Retinal pigment epithelial cell (primary cell): ENCODE measurements around the gene DGKE.
A peak's percentile ranks its signal among the peaks of the same experiment; 100 is the strongest.

Source experiments
- DNase-seq: peaks from one replicate; pipeline ENCODE4 v3.0.0-alpha.2; 2010; ENCODE audit warnings: low read depth
- H3K4me3 ChIP-seq: 2 replicates; pipeline ENCODE4 v1.5.1; 2011; ENCODE audit warnings: mild to moderate bottlenecking, low read length, control low read depth, moderate library complexity
- TF ChIP-seq, protein P1 (sequence below): conservative IDR thresholded peaks from 2 replicates; pipeline ENCODE4 v1.5.1; 2011; ENCODE audit warnings: low read depth, low read length, control low read depth, inconsistent platforms

The DGKE gene

DNA sequence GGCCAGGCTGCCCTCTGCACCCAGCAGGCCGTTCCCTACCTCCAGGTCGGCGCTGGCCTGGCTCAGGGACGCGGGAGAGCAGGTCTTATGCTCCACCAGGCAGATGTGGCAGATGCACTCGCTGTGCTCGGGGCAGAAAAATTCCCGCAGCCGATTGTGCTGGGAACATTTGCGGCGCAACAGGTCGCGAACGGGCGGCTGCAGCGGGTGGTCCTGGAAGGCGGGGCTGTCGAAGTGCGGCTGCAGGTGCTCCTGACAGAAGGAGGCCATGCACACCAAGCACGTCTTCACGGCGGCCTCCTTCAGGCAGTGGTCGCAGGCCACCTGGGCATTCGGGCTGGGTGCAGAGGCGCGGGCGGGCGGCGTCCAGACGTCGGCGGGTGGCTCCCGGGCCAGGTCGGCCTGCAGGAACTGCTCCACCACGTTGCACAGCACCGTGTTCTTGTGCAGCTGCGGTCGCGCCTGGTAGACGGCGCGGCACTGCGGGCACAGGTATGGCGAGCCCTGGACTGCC lies 79.5 kb downstream of the DGKE start:
- no peak for DNase-seq
- H3K4me3 ChIP-seq = peak overlapping the region; percentile 85
- TF ChIP-seq, protein P1, sequence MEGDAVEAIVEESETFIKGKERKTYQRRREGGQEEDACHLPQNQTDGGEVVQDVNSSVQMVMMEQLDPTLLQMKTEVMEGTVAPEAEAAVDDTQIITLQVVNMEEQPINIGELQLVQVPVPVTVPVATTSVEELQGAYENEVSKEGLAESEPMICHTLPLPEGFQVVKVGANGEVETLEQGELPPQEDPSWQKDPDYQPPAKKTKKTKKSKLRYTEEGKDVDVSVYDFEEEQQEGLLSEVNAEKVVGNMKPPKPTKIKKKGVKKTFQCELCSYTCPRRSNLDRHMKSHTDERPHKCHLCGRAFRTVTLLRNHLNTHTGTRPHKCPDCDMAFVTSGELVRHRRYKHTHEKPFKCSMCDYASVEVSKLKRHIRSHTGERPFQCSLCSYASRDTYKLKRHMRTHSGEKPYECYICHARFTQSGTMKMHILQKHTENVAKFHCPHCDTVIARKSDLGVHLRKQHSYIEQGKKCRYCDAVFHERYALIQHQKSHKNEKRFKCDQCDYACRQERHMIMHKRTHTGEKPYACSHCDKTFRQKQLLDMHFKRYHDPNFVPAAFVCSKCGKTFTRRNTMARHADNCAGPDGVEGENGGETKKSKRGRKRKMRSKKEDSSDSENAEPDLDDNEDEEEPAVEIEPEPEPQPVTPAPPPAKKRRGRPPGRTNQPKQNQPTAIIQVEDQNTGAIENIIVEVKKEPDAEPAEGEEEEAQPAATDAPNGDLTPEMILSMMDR = no peak

DNA sequence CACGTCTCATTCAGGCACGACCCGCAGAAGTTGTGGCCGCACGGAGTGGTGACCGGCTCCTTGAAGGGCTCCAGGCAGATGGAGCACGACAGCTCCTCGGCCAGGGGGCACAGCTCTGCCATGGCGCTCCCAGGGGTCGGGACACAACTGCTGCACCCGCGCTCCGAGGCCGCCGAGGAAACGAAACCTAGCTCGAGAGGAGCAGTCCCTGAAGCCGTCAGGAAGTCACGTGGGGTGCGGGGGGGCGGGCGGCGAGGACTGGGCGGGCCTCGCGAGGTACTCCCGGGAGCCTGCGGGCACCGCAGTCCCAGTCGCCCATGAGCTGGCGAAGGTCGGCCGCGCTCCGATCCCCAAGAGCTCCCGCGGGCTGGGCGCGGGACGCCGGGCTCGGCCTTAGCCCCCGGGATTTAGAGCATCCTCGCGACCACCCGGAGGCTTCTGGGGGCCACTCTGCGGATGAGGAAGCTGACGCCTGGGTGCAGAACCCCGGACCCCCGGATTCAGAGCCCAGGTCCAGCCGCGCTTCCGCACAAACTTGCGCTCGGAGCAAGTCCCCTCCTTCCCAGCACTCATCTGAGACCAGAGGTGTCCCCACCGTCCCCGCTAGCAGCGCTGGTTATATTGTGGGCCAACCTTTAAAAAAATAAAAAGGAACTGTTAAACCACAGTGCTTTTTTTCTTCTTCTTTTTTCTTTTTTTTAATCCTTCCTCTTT lies 80.1 kb downstream of the DGKE start, which contains the start of gene TRIM25:
Gene TRIM25, minus strand, starts transcription at position 183 of the 714 bp plus-strand sequence. Its CDS starts 61 bp downstream, at position 122.
- DNase-seq = peak; percentile 28
- TF ChIP-seq, protein P1 = no peak
- peak within 1 kb of the TSS; percentile 85 for H3K4me3 ChIP-seq

DNA sequence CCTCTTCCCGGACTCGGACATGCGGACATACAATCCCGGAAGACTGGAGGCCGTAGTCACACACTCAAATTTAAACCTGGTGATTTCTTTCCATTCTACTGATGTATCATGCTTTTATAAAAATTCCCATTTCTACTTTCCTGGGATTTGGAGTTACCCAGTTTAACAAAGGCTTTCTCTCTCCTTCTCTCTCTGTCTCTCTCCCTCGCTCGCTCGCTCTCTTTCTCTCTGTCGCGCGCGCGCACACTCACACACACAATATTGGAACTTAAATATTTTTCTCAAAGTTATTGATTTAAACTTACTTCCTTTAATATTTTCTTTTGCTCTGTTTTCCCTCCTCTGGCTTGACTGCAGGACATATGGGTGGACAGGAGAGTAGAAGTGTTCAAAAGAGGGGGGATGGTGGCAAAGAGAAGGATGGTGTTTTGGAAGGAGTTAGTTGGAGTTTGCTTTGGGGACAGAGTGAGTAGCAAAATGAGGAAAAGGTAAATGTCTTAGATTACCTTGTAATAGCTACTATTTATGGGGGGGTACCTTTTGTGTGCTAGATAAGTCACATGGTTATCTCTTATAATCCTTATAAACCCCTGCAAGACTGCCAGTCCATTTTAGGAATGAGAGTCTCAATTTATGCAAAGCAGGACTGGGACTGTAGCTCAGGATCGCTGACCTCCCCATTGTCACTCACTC lies 80.8 kb downstream of the DGKE start:
- DNase-seq = no peak
- TF ChIP-seq, protein P1 = no peak
- H3K4me3 ChIP-seq = peak overlapping the region; percentile 85

DNA sequence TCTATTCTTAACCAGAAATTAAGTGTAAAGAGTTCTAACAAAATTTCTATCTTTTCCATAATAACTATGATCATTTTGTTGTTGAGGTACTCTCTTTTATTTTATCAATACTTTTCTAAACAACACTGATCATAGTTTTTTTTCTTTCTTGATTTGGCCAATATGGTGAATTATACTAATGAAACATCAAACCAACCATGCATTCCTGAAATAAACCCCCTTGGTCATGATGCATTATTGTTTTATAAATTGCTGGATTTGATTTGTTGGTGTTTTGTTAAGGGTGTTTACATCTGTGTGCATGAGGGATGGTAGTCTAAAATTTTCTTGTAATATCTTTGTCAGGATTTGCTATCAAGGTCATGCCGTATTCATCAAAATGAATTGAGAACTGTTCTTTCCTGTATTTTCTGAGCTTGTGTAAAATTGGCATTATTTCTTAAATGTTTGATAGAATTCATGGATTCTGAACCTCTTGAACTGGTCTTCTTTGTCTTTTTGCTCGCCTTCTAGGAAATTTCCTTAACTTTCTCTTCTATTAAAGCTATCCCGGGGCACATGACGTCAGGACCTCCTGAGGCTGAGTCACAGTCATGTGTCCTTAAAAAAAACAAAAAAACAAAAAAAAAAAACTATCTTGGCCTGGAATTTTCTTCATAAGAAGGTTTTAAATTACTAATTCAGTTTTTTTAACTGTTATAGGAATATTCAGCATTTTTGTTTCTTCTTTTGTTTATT lies 83.8 kb downstream of the DGKE start:
- H3K4me3 ChIP-seq = no peak overlapping the region
- TF ChIP-seq, protein P1 = no peak
- no peak for DNase-seq

DNA sequence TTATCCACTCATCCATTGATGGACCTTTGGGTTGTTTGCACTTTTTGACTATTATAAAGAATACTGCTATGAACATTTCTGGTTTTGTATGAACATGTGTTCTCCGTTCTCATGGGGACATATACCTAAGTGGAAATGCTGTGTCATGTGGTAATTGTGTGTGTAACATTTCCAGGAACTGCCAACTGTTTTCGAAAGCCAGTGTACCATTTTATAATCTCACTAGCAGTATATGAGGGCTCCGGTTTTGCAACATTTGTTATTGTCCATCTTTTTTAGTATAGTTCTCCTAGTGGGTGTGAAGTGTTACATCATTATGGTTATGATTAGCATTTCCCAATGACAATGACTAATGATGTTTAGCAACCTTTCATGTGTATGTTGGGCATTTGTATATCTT lies 85.0 kb downstream of the DGKE start:
- TF ChIP-seq, protein P1 = no peak
- no peak overlapping the region for H3K4me3 ChIP-seq
- no peak for DNase-seq
